Activated B cell treated with CpG ODN at 0.5 μM for 24 hours (primary cell): ENCODE measurements around the gene TFCP2L1. TPM values are rescaled to one million over a fixed set of nuclear protein-coding genes. Genes with fewer than 3 reads are reported as not detected.

Experiments used
- ATAC-seq: fragments of 200-7000 bp; cut with Tn5 transposase; one replicate; pipeline ENCODE4 v1.10.0; 2021; ENCODE audit warnings: low read depth, mild to moderate bottlenecking, moderate library complexity
- CTCF ChIA-PET: fragments of 350-600 bp; sonication (Branson Sonifier 250); formaldehyde crosslinking; loops from one replicate; lab custom pipeline; 2021; ENCODE audit warnings: antibody characterized with exemption; lab: Charles Lee
- POLR2A ChIA-PET: fragments of 350-600 bp; sonication (Branson Sonifier 250); formaldehyde crosslinking; loops from one replicate; lab custom pipeline; 2021; ENCODE audit warnings: antibody characterized with exemption; lab: Charles Lee
- DNase-seq: peaks from one replicate; pipeline ENCODE4 v3.0.0; 2022
- H3K27ac Mint-ChIP-seq: one replicate; pipeline ENCODE4 v1.8.0; 2020; ENCODE audit warnings: mixed read lengths
- H3K27me3 Mint-ChIP-seq: one replicate; pipeline ENCODE4 v1.8.0; 2021; ENCODE audit warnings: mixed read lengths
- H3K36me3 Mint-ChIP-seq: one replicate; pipeline ENCODE4 v1.8.0; 2021; ENCODE audit warnings: low read depth, mixed read lengths
- H3K4me1 Mint-ChIP-seq: one replicate; pipeline ENCODE4 v1.8.0; 2021; ENCODE audit warnings: mixed read lengths
- H3K4me3 Mint-ChIP-seq: one replicate; pipeline ENCODE4 v1.8.0; 2020; ENCODE audit warnings: mild to moderate bottlenecking, mixed read lengths
- H3K9me3 Mint-ChIP-seq: one replicate; pipeline ENCODE4 v1.8.0; 2020; ENCODE audit warnings: mixed read lengths
- CTCF ChIP-seq: fragments of 200-600 bp; IDR thresholded peaks from one replicate; pipeline ENCODE4 v1.8.0; 2022; ENCODE audit warnings: antibody characterized with exemption, mild to moderate bottlenecking
- intact Hi-C: fragments of 100-400 bp; cut with micrococcal nuclease; formaldehyde crosslinking; loops from one replicate; pipeline ENCODE4 v1.15.1; 2024
- total RNA-seq: library from RNA; stranded (reverse); gene quantifications from 2 replicates; pipeline ENCODE4 v1.2.3, GENCODE V29; 2022

The TFCP2L1 gene
- total RNA-seq, 1 donor from 2014 or later = 0.13 TPM

- TF ChIP-seq CTCF = no peak
- Mint-ChIP-seq H3K9me3 (no peaks in the 10 kb centered on the region), H3K4me1 (no peaks in the 10 kb centered on the region), H3K4me3 (no peak overlapping the region), H3K36me3 (no peaks in the 10 kb centered on the region), H3K27me3 (peaks cover 3% of the 10 kb centered on the region), H3K27ac (no peak overlapping the region)
- DNase-seq = no peak
- ChIA-PET CTCF (no interaction called here), POLR2A (no interaction called here)
- no peak for ATAC-seq
- intact Hi-C loops = no loop called here
These were observed 11.1 kb upstream of the TFCP2L1 start for GRCh38 chr2:121295911-121296650.

GRCh38 chr2:121294881-121295840 is 10.2 kb upstream of the TFCP2L1 start:
- H3K9me3 Mint-ChIP-seq = no peaks in the 10 kb centered on the region
- POLR2A ChIA-PET = no interaction called here

GRCh38 chr2:121293450-121294325 is 8.7 kb upstream of the TFCP2L1 start:
- no peak for TF ChIP-seq CTCF
- intact Hi-C loops = no loop called here
- no peak overlapping the region for H3K4me3 Mint-ChIP-seq
- ChIA-PET CTCF (no interaction called here), POLR2A (no interaction called here)
- H3K4me1 Mint-ChIP-seq = no peaks in the 10 kb centered on the region
- no peaks in the 10 kb centered on the region for H3K27me3 Mint-ChIP-seq
- no peaks in the 10 kb centered on the region for H3K9me3 Mint-ChIP-seq
- no peak for DNase-seq
- H3K36me3 Mint-ChIP-seq = no peaks in the 10 kb centered on the region
- ATAC-seq = no peak
- no peak overlapping the region for H3K27ac Mint-ChIP-seq

More at GRCh38 chr2:121294881-121295840, 10.2 kb upstream of the TFCP2L1 start:
- no peaks in the 10 kb centered on the region for H3K4me1 Mint-ChIP-seq
- no peak for DNase-seq
- no peaks in the 10 kb centered on the region for H3K27me3 Mint-ChIP-seq
- no peaks in the 10 kb centered on the region for H3K36me3 Mint-ChIP-seq
- CTCF ChIA-PET = interaction anchor here (0.6 kb wide), 1 partner anchor 1713 kb away, joined by 4 read pairs; no protein-coding TSS in a partner anchor
- no peak overlapping the region for H3K27ac Mint-ChIP-seq
- intact Hi-C loops = no loop called here
- no peak for TF ChIP-seq CTCF
- no peak for ATAC-seq
- no peak overlapping the region for H3K4me3 Mint-ChIP-seq

GRCh38 chr2:121291251-121291580 is 6.2 kb upstream of the TFCP2L1 start:
- CTCF ChIA-PET = no interaction called here
- Mint-ChIP-seq H3K27ac (no peak overlapping the region), H3K4me1 (no peaks in the 10 kb centered on the region), H3K27me3 (peaks cover 3% of the 10 kb centered on the region), H3K9me3 (no peaks in the 10 kb centered on the region), H3K36me3 (no peaks in the 10 kb centered on the region), H3K4me3 (no peak overlapping the region)
- intact Hi-C loops = no loop called here
- DNase-seq (no peak), ATAC-seq (no peak)
- TF ChIP-seq CTCF = no peak
- POLR2A ChIA-PET = no interaction called here
